ENCODE results near the gene SCGB1D1.

DNA sequence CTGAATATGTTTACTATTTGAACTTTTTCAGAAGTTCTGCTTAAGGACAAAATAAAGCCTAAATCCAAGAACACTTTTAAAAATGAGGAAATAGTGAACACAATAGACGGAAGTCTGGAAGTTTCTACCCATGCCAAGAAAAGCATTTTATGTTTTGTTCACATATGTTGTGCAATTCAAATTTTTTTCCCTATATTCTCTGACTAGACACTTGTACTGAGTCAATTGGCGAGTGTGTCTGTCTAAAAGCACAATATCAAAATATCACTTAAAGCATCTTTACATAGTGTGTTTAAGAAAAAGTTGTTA is 37.0 kb upstream of the SCGB1D1 start:
- TF ChIP-seq, protein P1, sequence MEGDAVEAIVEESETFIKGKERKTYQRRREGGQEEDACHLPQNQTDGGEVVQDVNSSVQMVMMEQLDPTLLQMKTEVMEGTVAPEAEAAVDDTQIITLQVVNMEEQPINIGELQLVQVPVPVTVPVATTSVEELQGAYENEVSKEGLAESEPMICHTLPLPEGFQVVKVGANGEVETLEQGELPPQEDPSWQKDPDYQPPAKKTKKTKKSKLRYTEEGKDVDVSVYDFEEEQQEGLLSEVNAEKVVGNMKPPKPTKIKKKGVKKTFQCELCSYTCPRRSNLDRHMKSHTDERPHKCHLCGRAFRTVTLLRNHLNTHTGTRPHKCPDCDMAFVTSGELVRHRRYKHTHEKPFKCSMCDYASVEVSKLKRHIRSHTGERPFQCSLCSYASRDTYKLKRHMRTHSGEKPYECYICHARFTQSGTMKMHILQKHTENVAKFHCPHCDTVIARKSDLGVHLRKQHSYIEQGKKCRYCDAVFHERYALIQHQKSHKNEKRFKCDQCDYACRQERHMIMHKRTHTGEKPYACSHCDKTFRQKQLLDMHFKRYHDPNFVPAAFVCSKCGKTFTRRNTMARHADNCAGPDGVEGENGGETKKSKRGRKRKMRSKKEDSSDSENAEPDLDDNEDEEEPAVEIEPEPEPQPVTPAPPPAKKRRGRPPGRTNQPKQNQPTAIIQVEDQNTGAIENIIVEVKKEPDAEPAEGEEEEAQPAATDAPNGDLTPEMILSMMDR (conservative IDR thresholded peaks at IDR 0.05 in 1 of 2, IDR thresholded peaks at IDR 0.05 in 1 of 2; ENCODE audit: extremely low read depth in 1 of 2, insufficient read depth in 1 of 2, low read depth in 1 of 2, low read length in 2 of 2): no peak
- no peak for TF ChIP-seq EZH2 (IDR thresholded peaks at IDR 0.05; ENCODE audit: borderline replicate concordance, low read length)

Measured in mammary epithelial cell (primary cell).